GM12891 (cell line): ENCODE results near the gene ABCA2.

Experiments
- POLR2AphosphoS5 ChIP-seq: IDR thresholded peaks from 2 replicates; pipeline ENCODE4 v1.6.1; 2011; ENCODE audit warnings: low read depth, low read length, control low read depth
- TAF1 ChIP-seq: IDR thresholded peaks from 2 replicates; pipeline ENCODE4 v1.6.1; 2011; ENCODE audit warnings: low read depth, low read length, control low read depth

DNA sequence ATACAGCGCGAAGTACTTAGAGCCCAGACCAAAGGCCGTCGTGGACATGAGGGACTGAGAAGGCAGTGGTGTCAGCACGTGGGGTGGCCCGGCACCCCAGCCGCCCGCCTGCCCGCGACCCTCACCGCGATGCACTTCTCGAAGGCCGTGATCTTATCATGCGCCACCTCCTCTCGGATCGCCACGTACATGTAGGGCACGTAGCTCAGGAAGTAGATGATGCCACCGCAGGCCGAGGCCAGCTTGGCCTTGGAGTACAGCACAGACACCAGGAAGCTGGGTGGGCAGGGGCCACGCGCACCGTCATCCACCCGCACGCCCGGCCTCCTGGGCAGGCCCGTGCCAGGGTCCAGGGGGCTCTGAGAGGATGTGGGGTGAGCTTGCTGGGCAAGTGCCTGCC, 11.0 kb downstream of the ABCA2 start:
- TF ChIP-seq POLR2AphosphoS5, result no peak
- TF ChIP-seq TAF1, result no peak
